Limb (tissue), 2 donors: ENCODE measurements around the gene VPS26A.

Source experiments
- DNase-seq, 2 donors: peaks; one replicate each; pipeline ENCODE4 v3.0.0-alpha.2; 2016; ENCODE audit errors: extremely low spot score in 2 of 2

VPS26A gene

DNA sequence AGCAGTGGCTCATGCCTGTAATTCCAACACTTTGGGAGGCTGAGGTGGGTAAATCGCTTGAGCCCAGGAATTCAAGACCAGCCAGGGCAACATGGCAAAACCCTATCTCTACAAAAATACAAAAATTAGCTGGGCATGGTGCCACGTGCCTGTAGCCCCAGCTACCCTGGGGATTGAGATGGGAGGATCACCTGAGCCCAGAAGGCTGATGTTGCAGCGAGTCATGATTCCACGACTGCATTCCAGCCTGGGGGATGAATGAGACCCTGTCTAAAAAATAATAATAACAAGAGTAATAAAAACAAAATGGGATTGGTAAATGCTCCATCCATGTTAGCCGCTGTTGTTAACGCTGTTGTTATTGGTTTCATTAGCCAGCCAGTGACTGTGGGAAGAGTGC is 94.9 kb downstream of the VPS26A start:
- no peak for DNase-seq

DNA sequence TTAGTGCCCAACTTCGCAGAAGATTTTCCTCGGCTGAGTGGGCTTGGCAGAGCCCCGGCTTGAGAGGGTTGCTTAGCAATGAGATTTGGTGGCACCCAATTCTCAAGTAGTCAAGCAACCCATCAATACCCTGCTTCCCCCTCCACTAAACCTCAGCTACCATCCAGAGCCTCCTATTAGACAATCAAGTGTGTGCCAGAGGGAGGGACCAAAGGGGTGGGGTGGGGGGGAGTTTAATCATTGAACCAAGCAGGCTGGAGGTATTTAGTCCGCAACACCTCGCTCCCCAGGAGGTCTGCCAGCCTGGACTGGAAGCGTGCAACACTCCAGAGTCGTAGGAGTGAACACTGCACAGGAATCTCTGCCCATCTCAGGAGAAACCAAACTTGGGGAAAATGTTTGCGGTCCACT is 96.1 kb downstream of the VPS26A start, which contains the start of gene HKDC1:
Gene HKDC1 (plus strand): TSS at position 292 of the 411 bp plus-strand sequence. CDS start 104 bp downstream, at position 396.
- DNase-seq = no peak

DNA sequence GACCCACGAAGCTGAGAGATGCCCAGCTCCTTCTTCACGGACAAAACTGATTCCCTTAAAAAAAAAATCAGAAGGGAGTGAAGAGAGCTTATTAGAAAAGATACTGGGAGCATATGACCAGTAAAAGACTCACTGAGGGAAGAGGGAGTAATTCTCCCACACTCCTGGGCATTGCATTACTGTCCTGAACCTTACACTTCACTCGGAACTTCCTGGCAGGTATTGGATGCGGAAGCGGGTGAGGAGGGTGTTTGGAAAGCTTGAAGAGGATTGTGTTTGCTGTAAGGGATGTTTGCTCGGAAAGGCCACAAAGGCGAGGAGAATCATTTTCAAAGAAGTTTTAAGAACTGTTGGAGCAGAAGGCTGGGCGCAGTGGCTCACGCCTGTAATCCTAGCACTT is 96.5 kb downstream of the VPS26A start:
- no peak for DNase-seq
